ENCODE measurements around the gene ROBO2.

ROBO2 gene

DNA sequence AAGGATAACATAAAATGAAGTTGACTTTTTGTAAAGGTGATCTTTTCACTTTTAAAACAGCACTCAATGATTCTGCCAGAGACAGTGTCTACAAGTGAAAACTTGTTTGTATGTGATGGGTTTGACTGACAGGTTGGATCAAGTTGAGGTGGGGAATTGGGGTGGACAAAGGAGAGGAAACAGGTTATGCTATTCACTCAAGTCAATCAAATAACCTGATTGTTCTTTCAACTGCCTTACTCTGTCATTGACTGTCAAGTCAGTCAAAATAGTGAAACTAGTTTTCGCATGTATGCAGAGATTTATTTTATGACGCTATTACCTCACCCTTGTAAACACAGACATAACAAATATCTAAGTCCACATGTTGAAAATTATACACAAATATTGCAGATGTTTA, 187.7 kb downstream of the ROBO2 start:
- no peaks in the 10 kb centered on the region for H3K27me3 Mint-ChIP-seq (ENCODE audit: low read depth)
- peaks cover 3% of the 10 kb centered on the region for H3K9me3 Mint-ChIP-seq
- H3K4me1 Mint-ChIP-seq (ENCODE audit: low read depth), result no peaks in the 10 kb centered on the region
- no peak overlapping the region for H3K27ac Mint-ChIP-seq
- no peaks in the 10 kb centered on the region for H3K36me3 Mint-ChIP-seq (ENCODE audit: low read depth)
- no peak overlapping the region for H3K4me3 Mint-ChIP-seq

DNA sequence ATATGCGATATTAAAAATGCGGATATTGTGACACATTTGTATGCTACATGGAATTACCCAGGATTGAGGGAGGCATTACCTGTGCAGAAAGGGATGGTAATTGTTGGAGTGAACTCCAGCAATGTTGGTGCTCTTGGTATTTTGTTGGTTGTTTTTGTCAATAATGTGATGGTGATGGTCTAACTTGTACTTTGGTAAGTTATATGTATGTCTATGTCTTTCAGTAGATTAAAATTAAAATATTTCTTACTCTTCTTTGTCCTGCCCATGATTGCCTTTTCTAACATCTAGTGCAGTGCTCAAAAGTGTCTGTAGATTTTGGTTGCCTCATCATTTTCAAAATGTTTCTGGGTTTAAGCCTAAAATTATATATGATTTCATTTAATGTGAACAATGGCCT, 192.7 kb downstream of the ROBO2 start:
- no peaks in the 10 kb centered on the region for H3K9me3 Mint-ChIP-seq
- no peaks in the 10 kb centered on the region for H3K27me3 Mint-ChIP-seq (ENCODE audit: low read depth)
- no peaks in the 10 kb centered on the region for H3K4me1 Mint-ChIP-seq (ENCODE audit: low read depth)
- H3K4me3 Mint-ChIP-seq, result no peak overlapping the region
- H3K36me3 Mint-ChIP-seq (ENCODE audit: low read depth), result no peaks in the 10 kb centered on the region
- H3K27ac Mint-ChIP-seq, result no peak overlapping the region

DNA sequence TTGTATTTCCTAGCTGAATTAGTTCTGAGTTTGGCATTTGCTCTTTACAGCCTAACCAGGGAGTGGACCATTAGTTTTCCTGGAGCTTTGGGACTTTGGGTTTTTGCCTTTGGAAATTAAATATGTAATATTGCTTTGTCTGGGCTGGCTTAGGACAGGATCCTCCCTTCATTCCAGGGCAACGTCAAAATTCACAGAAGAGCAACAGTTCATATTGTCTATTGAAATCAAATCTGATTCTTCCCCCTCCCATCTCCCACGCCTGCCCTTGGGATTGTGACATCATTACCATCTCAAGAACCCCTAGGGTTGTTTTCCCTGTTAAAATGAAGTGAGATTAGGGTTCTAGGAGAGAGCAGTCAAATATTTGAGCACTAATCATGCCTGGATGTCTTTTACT, 194.1 kb downstream of the ROBO2 start:
- H3K27ac Mint-ChIP-seq, result no peak overlapping the region
- no peaks in the 10 kb centered on the region for H3K36me3 Mint-ChIP-seq (ENCODE audit: low read depth)
- no peaks in the 10 kb centered on the region for H3K4me1 Mint-ChIP-seq (ENCODE audit: low read depth)
- no peaks in the 10 kb centered on the region for H3K9me3 Mint-ChIP-seq
- no peak overlapping the region for H3K4me3 Mint-ChIP-seq
- no peaks in the 10 kb centered on the region for H3K27me3 Mint-ChIP-seq (ENCODE audit: low read depth)

DNA sequence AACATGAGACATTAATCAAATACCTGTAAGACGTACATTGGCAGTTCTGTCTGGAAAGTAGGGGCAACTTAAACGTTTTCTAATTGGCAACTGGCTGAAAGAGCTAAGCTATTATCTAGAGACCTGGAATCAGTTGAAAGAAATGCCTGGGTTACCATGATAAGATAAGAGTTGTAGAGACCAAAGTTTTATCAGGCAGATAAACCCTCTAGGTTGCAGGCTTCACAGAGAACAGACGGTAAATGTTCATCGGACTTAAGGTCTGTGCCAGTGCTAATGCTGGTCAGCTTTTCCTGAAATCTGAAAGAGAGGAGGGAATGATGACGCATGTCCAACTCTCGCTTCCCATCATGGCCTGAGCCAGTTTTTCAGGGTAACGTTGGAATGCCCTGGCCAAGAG, 196.2 kb downstream of the ROBO2 start:
- Mint-ChIP-seq H3K27ac (no peak overlapping the region), H3K27me3 (ENCODE audit: low read depth) (no peaks in the 10 kb centered on the region)

DNA sequence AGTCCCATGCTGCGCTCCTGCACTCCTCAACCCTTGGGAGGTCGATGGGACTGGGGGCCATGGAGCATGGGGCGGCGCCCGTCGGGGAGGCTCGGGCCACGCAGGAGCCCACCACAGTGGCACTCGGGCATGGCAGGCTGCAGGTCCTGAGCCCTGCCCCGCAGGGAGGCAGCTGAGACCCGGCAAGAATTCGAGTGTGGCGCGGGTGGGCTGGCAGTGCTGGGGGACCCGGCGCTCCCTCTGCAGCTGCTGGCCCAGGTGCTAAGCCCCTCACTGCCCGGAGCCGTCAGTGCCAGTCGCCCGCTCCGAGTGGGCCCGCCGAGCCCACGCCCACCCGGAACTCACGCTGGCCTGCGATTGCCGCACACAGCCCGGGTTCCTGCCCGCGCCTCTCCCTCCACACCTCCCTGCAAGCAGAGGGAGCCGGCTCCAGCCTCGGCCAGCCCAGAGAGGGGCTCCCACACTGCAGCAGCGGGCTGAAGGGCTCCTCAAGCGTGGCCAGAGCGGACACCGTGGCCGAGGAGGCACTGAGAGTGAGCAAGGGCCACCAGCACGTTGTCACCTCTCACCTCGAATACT, 200.3 kb downstream of the ROBO2 start:
- Mint-ChIP-seq H3K36me3 (ENCODE audit: low read depth) (no peaks in the 10 kb centered on the region), H3K27ac (no peak overlapping the region), H3K4me1 (ENCODE audit: low read depth) (no peaks in the 10 kb centered on the region), H3K4me3 (no peak overlapping the region), H3K9me3 (peaks cover 6% of the 10 kb centered on the region), H3K27me3 (ENCODE audit: low read depth) (no peaks in the 10 kb centered on the region)

More for the DNA sequence above, 196.2 kb downstream of the ROBO2 start:
- Mint-ChIP-seq H3K36me3 (ENCODE audit: low read depth) (no peaks in the 10 kb centered on the region), H3K4me3 (no peak overlapping the region), H3K4me1 (ENCODE audit: low read depth) (no peaks in the 10 kb centered on the region), H3K9me3 (no peaks in the 10 kb centered on the region)

DNA sequence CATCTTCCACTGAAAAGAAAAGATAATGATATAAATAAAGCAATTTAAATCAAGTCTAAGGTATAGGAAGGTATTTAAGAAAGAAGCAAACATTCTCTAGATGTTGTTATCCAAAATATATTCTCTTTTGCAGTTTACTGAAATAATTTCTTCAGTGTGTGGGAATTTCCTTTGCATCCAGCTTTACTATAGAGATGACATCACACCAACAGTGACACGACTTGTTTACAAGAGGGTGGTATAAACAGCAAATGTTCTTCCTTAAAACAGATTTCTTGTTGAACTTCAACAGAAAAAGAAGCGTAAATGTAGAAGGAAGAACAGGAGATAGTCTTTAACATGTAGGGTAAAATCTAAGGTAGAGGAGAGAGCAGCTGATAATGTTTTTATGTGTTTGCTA, 202.5 kb downstream of the ROBO2 start:
- Mint-ChIP-seq H3K4me3 (no peak overlapping the region), H3K36me3 (ENCODE audit: low read depth) (no peaks in the 10 kb centered on the region), H3K27ac (no peak overlapping the region), H3K9me3 (peaks cover 8% of the 10 kb centered on the region), H3K4me1 (ENCODE audit: low read depth) (no peaks in the 10 kb centered on the region), H3K27me3 (ENCODE audit: low read depth) (no peaks in the 10 kb centered on the region)

DNA sequence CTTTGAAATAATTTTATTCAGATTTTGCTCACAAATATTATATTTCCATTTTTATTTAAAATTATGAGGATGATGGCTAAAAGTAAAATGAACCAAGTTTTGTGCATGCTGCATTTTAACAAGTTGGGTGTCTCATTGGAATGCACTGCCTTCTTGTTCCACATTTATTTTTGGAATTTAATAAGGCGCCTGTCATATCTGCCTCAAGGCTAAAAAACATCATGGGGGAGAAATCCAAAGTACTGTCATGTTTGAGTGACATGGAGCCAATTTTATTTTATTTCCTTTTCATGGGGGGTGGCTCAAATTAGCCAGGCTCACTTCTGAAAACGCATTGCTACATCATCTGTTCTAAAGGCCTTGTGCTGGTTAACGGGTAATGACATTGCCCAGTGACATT, 205.1 kb downstream of the ROBO2 start:
- Mint-ChIP-seq H3K36me3 (ENCODE audit: low read depth) (no peaks in the 10 kb centered on the region), H3K27me3 (ENCODE audit: low read depth) (no peaks in the 10 kb centered on the region), H3K27ac (no peak overlapping the region), H3K4me3 (no peak overlapping the region), H3K4me1 (ENCODE audit: low read depth) (no peaks in the 10 kb centered on the region), H3K9me3 (peaks cover 8% of the 10 kb centered on the region)

DNA sequence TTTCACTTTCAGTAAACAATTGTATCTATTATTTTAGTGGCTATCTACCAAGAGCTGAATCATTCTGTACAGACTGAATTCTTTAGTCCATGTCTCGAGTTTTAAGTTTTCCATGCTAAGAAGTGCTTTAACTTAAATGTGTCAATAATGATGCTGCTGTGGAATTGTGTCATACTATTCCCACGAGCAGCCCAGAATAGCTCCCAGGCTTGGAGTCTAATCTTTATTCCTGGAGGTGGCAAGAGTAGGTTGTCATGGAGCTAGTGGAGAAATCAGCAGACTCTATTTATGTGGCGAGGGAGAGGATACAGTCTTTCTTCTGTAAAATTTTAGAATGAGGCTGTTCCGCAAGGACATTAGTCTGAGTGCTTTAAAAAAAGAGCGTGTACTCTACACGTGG, 207.2 kb downstream of the ROBO2 start:
- Mint-ChIP-seq H3K4me3 (no peak overlapping the region), H3K27ac (no peak overlapping the region), H3K27me3 (ENCODE audit: low read depth) (no peaks in the 10 kb centered on the region), H3K36me3 (ENCODE audit: low read depth) (no peaks in the 10 kb centered on the region), H3K4me1 (ENCODE audit: low read depth) (no peaks in the 10 kb centered on the region), H3K9me3 (peaks cover 8% of the 10 kb centered on the region)

DNA sequence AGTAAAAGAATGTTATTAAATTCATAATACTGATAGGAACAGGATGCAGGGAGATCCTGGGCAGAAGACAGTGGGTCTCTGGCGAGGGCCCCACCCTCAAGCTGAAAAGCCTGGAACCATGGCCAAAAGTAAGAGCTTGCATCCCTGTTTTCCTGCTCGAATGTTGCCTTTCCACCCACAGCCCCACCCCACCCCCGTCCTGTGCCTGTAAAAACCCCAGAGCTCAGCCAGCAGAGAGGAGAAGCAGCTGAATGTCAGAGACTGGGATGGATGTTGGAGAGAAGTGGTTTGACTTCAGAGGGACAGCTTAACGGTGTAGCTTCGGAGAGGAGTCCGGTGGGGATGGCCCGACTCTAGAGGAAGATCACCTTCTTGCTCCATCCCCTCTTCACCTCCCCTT, 207.9 kb downstream of the ROBO2 start:
- no peaks in the 10 kb centered on the region for H3K36me3 Mint-ChIP-seq (ENCODE audit: low read depth)
- H3K27ac Mint-ChIP-seq, result no peak overlapping the region
- no peaks in the 10 kb centered on the region for H3K27me3 Mint-ChIP-seq (ENCODE audit: low read depth)
- peaks cover 8% of the 10 kb centered on the region for H3K9me3 Mint-ChIP-seq
- H3K4me1 Mint-ChIP-seq (ENCODE audit: low read depth), result no peaks in the 10 kb centered on the region
- no peak overlapping the region for H3K4me3 Mint-ChIP-seq

DNA sequence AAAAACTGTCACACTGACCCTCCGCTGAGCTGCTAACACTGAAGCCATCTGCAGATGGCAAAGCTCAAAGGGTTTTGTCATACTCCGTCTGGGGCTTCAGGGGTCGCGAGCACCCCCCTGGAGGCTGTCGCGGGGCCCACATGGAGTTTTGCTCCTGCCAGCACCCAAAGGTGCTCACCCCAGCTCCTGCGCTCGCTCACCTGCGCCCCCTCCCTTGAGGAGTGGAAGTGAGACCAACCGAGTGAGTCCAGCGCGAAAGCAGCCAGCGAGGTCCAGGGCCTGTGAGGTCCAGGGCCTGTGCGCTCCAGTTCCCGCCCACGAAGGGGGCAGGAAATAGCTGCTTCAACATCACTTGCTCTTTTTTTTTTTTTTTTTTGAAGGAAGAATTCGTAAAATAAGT, 208.5 kb downstream of the ROBO2 start:
- Mint-ChIP-seq H3K9me3 (peaks cover 8% of the 10 kb centered on the region), H3K27ac (no peak overlapping the region), H3K4me1 (ENCODE audit: low read depth) (no peaks in the 10 kb centered on the region)

DNA sequence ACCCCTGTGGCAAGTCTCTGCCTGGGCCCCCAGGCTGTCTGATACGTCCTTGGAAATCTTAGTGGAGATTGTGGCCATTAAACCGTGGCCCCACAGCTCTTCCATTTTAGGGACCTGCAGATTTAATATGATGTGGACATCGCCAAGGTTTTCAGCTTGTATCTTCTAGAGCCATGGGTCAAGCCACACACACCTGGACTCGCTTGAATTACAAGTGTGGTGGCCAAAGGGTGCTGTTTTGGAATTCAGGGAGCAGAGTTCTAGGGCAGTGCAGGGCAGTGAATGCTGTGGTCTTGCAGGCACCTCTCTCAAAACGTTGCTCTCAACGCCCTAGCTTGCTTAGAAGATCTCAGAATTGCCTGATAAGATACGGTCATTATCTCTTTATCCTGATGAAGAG, 211.2 kb downstream of the ROBO2 start:
- no peaks in the 10 kb centered on the region for H3K27me3 Mint-ChIP-seq (ENCODE audit: low read depth)
- H3K4me3 Mint-ChIP-seq, result no peak overlapping the region
- no peaks in the 10 kb centered on the region for H3K4me1 Mint-ChIP-seq (ENCODE audit: low read depth)
- H3K9me3 Mint-ChIP-seq, result no peaks in the 10 kb centered on the region
- H3K27ac Mint-ChIP-seq, result no peak overlapping the region
- no peaks in the 10 kb centered on the region for H3K36me3 Mint-ChIP-seq (ENCODE audit: low read depth)

More for the DNA sequence above, 208.5 kb downstream of the ROBO2 start:
- Mint-ChIP-seq H3K27me3 (ENCODE audit: low read depth) (no peaks in the 10 kb centered on the region), H3K36me3 (ENCODE audit: low read depth) (no peaks in the 10 kb centered on the region), H3K4me3 (no peak overlapping the region)

DNA sequence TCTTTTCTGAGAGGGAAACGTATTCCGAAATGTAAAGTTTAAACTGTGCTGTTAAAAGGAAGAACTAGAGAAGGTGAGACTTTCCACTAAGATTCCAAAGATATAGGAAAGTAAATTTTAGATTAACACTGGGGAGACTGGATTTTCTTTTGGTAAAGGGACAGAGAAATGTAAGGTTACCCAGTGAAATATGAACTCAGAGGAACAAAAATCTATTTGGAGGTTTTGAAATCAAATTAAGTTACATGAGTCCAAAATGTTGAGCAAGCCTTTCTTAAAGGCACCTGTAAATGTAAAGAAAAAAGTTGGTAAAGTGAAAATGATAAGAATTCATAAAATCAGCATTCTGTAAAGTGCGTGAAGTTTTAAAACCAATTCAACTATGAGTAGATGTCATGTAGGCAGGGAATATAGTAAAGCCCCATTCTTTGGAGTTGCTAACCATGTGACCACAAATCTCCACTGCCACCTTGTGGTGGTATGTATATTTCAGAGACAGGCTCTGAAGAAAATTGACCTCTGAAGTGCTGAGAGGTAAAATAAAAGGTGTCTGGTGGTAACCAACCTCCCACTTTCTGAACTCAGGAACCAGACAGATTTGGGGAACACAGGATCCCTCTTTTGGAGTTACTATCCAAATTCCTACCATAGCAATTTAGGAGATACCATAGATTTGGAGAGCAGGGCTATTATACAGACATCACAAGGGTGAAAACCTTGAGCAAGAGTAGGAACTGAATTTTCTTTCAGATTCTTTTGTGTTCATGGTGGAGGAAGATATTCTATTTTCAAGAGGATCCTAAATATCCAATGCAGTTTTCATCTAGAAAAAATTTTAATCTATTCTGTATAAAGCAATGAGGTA, 215.3 kb downstream of the ROBO2 start:
- H3K4me1 Mint-ChIP-seq (ENCODE audit: low read depth), result no peaks in the 10 kb centered on the region
- no peak overlapping the region for H3K27ac Mint-ChIP-seq
- no peaks in the 10 kb centered on the region for H3K36me3 Mint-ChIP-seq (ENCODE audit: low read depth)
- H3K9me3 Mint-ChIP-seq, result no peaks in the 10 kb centered on the region
- H3K27me3 Mint-ChIP-seq (ENCODE audit: low read depth), result no peaks in the 10 kb centered on the region
- H3K4me3 Mint-ChIP-seq, result no peak overlapping the region

DNA sequence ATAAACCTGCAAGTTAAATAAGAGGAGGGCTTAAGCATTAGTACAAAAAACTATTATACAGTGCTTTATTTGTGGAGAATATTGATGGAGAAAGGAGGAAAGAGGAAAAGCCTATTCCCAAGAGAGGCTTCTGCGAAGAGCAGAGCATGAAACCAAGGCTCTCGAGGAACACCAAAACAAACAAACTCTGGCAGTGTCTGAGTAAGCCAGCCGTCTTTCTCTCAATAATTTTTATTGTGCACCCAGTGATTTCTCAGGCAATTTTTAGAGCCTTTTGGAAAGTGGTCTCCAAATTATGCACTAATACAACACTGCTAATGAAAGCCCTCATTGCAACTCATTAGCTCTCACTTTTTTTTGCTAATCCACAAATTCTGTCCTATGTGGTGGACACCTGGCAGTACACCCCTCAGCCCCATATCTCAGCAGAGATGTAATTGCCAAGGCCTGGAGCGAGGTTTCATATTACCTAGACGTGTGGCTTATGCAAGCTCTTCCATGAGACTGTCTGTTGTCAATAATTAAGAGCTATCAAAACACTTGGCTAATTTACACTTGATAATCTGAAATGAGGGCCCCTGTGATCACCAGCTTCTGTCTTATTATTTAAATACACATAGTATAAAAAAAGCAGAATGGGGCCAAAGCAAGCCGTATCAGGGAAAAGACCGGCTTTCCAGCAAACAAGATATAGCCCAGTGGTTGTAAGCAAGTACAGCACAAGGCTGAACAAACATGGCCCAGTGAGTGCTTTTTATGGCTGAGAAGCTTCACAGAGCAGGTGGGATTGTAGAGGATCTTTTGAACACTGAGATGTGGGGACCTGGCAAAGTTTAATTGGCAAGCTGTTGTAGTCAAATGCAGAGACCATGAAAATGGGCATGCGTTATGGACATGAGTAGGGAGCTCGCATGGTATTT, 216.9 kb downstream of the ROBO2 start:
- Mint-ChIP-seq H3K9me3 (no peaks in the 10 kb centered on the region), H3K4me3 (no peak overlapping the region), H3K4me1 (ENCODE audit: low read depth) (no peaks in the 10 kb centered on the region), H3K36me3 (ENCODE audit: low read depth) (no peaks in the 10 kb centered on the region), H3K27me3 (ENCODE audit: low read depth) (no peaks in the 10 kb centered on the region), H3K27ac (no peak overlapping the region)

DNA sequence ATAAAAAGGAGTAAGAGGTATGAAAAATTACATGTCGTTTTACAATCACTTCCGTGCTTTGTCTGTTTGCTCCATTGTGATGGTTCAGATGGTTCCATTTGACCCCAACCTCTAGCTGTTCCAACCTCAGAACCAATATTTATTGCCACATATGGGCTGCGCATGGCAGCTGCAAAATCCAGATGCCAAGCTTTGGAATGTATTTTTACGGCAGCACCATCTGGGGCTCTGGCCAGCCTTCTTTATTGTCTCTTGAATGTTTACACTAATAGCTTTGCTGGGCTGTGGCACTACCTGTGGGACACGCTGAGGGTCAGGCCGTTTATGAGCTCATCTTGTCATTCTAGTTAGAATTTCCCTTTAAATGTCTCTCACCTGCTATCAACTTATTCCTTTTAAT, 219.8 kb downstream of the ROBO2 start:
- Mint-ChIP-seq H3K4me1 (ENCODE audit: low read depth) (no peaks in the 10 kb centered on the region), H3K36me3 (ENCODE audit: low read depth) (no peaks in the 10 kb centered on the region), H3K9me3 (no peaks in the 10 kb centered on the region), H3K27ac (no peak overlapping the region), H3K4me3 (no peak overlapping the region), H3K27me3 (ENCODE audit: low read depth) (no peaks in the 10 kb centered on the region)

DNA sequence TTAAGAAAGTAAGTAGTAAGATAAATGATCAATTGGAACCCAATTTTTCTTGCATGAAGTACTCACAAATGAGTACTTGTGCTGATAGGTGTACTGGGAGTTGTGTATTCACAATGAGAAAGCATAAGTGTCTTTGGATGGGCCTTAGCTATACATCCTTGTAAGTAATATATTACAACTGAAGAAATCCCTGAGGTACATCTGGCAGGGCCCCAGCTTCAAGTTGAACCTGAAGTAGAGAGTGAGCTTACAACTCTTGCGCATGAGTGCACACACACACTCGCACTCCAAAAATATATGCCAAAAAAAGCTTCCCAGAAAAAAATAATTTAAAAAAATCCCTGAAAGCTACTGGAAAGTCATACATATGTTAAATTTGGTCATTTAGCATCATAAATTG, 222.5 kb downstream of the ROBO2 start:
- Mint-ChIP-seq H3K9me3 (peaks cover 5% of the 10 kb centered on the region), H3K27ac (no peak overlapping the region), H3K27me3 (ENCODE audit: low read depth) (no peaks in the 10 kb centered on the region), H3K4me3 (no peak overlapping the region), H3K36me3 (ENCODE audit: low read depth) (no peaks in the 10 kb centered on the region), H3K4me1 (ENCODE audit: low read depth) (no peaks in the 10 kb centered on the region)

All from T-helper 1 cell treated with Interleukin-12 subunit alpha and Interleukin-12 subunit beta and Interleukin-4 antibody, amounts not matched to agents 30 μg/mL and 1 μg/mL, for 36 hours (primary cell).